ENCODE data around the gene VPS36. TPM values are rescaled to one million over a fixed set of nuclear protein-coding genes. Genes with fewer than 3 reads are reported as not detected.

Gene VPS36
- total and polyA plus RNA-seq, 2 of the 4 experiments (the other 2 are of a cell fraction): 14.8 to 16.7 TPM

DNA sequence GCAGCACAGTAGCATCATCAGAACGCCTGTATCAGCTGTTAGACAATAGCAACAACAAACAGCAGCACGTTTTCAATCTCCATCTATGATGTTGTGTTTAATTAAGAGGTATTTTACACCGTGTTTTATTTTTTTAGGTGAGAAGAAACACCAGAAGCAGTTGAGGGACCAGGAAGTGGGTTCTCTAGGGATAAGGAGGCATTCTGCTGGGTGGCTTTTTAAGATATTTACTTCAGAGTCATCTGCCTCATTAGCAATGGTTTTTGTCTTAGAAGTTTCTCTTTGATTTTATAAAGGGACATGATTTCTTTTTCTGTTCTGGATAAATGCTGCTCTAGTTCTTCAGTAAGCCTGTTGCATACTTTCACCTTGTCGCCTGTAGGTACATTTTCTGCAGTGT lies 13.1 kb upstream of the VPS36 start:
- Histone ChIP-seq H3K27me3 (ENCODE audit: control insufficient read depth, insufficient read depth, low read length) (no peaks in the 10 kb centered on the region), H2BK20ac (ENCODE audit: low read depth, low read length) (no peak overlapping the region), H3K56ac (ENCODE audit: extremely low read depth, insufficient read depth, low read length) (no peak overlapping the region), H3K4me2 (ENCODE audit: low read depth, low read length) (no peak overlapping the region), H3K9me1 (ENCODE audit: insufficient read depth, low read length) (no peaks in the 10 kb centered on the region; the same call in 1 of the 2 replicates), H4K8ac (ENCODE audit: low read depth in 2 of 2, low read length in 2 of 2) (no peak overlapping the region), H3K79me1 (ENCODE audit: low read depth in 1 of 2, low read length in 2 of 2) (peaks cover 24 to 38% of the 10 kb centered on the region in 2 experiments), H3K9me3 (ENCODE audit: control insufficient read depth, insufficient read depth, low read length) (no peaks in the 10 kb centered on the region), H3K18ac (ENCODE audit: low read depth, low read length) (no peak overlapping the region), H3K4ac (ENCODE audit: low read depth, low read length) (no peak overlapping the region), H3K4me1 (ENCODE audit: control insufficient read depth, insufficient read depth, low read length) (no peaks in the 10 kb centered on the region), H2BK120ac (ENCODE audit: low read depth, low read length) (no peak overlapping the region), H4K5ac (ENCODE audit: low read depth, low read length) (no peak overlapping the region), H2BK15ac (ENCODE audit: low read depth, low read length) (no peak overlapping the region), H4K20me1 (ENCODE audit: insufficient read depth, low read length) (no peaks in the 10 kb centered on the region; the same call in 1 of the 2 replicates), H2AK9ac (replicated peaks; ENCODE audit: low read depth, low read length, poor library complexity) (no peak overlapping the region), H3K36me3 (ENCODE audit: control insufficient read depth, insufficient read depth, low read length) (peaks cover 4% of the 10 kb centered on the region), H3K27ac (ENCODE audit: insufficient read depth, low read length) (no peak overlapping the region), H2BK5ac (ENCODE audit: low read depth, low read length, poor library complexity, severe bottlenecking) (no peak overlapping the region), H3K9ac (ENCODE audit: low read depth, low read length) (no peak overlapping the region), H2AK5ac (ENCODE audit: low read depth, low read length) (no peak overlapping the region), H3K23ac (ENCODE audit: low read depth, low read length) (no peak overlapping the region), H3K4me3 (ENCODE audit: insufficient read depth, low read depth, low read length) (no peak overlapping the region), H2AFZ (replicated peaks; ENCODE audit: low read length, poor library complexity) (no peak overlapping the region), H3K14ac (replicated peaks; ENCODE audit: low read depth, low read length) (no peak overlapping the region), H4K91ac (ENCODE audit: insufficient read depth, low read depth, low read length) (no peak overlapping the region)
- ATAC-seq (ENCODE audit: low read depth) (no peak), DNase-seq (no peak)
- no TSS peak for BruUV-seq (replicated peaks)
- CTCF ChIA-PET: interaction anchor here (1.1 kb wide), 1 partner anchor 83 kb away, joined by 3 read pairs; no protein-coding TSS in a partner anchor
- dilution Hi-C loops (cut with HindIII; ENCODE audit: low sequenced_read_pairs, unreplicated experiment): no loop called here
- POLR2A ChIA-PET (ENCODE audit: unreplicated experiment): no interaction called here
- 80% methylated on average over 1 of the region's 4 CpGs; no CpG with 5 or more reads in 1 of the 2 experiments for WGBS, 2 experiments (ENCODE audit: extremely low coverage in 2 of 2, insufficient read length in 1 of 2)
- in situ Hi-C loops (cut with MboI; ENCODE audit: low sequenced_read_pairs): loop anchor here (25.0 kb wide), 1 partner anchor 451 kb away; the partner anchor contains the start of genes ALG11, ATP7B and UTP14C
- TF ChIP-seq NFE2L2 (IDR thresholded peaks at IDR 0.05; ENCODE audit: low read depth, low read length): no peak
- no peak for TF ChIP-seq RCOR1 (IDR thresholded peaks at IDR 0.05; ENCODE audit: insufficient replicate concordance, low read length)
- no peak for TF ChIP-seq RFX5 (IDR thresholded peaks at IDR 0.05; ENCODE audit: low read depth, low read length)
- intact Hi-C loops (cut with micrococcal nuclease): no loop called here

Data from IMR-90 (cell line).